Glomerular visceral epithelial cell (primary cell): Measurements from ENCODE around the gene ATP2A3.

Experiments
- DNase-seq: peaks from one replicate; pipeline ENCODE4 v3.0.0-alpha.2; 2016; ENCODE audit errors: extremely low spot score

Gene ATP2A3

DNA sequence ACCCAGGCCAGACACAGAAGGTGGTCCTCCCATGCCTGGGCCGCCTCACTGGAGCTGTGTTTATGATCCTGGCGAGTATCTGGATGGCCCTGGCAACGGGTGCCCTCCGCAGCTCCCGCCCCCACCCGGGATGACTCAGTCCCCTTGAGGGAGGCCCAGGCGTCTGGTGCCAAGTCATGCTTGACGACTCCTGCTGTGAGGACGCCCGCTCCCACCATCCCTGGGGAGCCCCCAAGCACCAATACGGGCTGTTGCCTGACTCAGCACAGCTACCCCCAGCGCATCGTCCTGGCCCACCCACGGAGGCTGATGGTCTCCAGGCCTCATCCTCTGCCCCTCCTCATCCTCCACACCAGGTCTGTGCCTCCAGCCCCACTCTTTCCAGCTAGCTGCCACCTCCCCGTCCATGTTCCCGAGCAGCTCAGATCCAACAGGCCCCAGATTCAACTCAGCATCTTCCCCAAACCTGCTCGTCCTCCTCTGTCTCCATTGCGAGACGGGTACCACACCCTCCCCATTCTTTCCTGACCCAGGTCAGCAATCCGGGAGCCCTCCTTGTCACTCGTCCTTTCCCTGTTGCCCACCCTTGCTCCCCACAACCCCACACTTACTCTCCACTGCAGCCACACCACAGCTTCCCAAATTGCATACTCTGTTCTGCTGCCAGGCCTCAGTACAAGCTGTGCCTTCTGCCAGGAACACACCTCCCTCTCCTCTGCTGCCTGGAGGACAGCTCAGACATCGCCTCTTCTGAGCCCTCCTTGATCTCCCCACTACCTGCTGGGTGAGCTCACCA, 74.0 kb downstream of the ATP2A3 start:
- peak; percentile 99 for DNase-seq

DNA sequence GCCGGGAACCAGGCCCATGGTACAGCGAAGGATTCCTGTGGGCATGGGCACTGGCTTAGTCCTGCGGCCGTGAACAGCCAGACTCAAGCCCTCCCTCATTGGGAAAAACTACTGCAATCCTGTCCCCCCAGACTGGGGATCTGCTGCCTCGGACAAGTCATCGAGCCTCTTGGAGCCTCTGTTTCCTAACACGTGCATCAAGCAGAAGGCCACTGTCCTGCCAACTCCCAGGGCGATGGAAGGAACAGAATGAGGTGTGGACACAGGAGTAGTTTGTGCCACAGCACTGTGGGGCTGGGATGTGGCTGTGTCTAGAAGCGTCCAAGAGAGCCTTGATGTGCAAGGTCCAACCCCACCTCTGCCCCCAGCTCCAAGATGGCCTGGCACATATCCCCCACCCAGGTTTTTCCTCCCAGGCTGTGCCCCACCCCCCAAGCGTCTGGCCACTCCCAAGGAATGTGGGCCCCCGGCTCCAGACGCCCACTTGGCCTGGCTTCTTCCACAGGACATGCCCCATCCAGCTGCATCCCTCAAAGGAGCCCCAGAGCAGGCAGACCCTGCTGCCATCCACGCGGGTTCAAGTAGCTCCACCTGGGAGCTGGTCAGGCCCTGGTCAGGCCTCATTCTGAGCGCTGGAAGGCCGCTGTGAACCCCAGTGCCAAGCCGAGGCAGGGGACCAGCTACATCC, 74.8 kb downstream of the ATP2A3 start:
- no peak for DNase-seq

- DNase-seq = peak; percentile 93
These were observed 75.7 kb downstream of the ATP2A3 start for GRCh38 chr17:3888343-3889171.

DNA sequence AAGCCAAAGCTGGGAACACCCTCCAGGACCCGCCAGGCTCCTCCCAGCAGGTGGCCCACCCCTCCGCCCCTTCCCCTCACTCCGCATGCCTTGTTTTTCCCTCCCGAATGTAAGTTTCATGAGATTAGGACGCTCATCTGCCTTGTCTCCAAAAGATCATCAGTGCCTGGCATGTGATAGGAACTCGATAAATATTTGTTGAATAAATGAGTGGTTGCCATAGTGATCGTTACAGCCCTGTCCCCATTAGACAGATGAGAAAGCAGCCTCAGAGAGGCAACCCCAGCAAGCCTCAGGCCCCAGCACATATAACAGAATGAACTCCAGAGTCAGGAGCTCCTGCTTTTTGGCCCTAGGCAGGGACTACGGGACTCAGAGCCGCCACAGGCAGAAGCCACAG, 76.4 kb downstream of the ATP2A3 start:
- no peak for DNase-seq

- no peak for DNase-seq
These were observed 76.8 kb downstream of the ATP2A3 start for GRCh38 chr17:3887394-3887793.

GRCh38 chr17:3886776-3887175, 77.5 kb downstream of the ATP2A3 start:
- no peak for DNase-seq

- DNase-seq = peak; percentile 50
These were observed 78.3 kb downstream of the ATP2A3 start for GRCh38 chr17:3885970-3886369.

DNA sequence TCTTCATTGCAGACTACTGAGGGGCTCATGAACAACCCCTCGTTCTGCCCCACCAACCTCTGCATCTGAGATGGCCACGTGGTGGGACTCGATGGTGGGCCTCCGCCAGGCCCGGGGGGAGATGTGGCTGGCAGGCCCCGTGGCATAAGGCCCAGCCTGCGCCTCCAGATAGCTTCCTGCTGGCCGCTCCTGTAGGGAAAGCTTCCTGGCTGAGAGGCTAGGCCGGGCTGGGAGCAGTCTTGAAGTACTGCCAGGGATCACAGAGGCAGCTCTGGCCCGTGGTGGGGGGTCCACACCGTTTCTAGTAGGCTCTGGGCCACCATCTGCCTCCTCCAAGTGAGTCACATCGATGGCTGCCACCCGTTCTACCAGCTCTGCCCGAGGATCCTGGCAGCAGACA, 79.0 kb downstream of the ATP2A3 start:
- DNase-seq = no peak

DNA sequence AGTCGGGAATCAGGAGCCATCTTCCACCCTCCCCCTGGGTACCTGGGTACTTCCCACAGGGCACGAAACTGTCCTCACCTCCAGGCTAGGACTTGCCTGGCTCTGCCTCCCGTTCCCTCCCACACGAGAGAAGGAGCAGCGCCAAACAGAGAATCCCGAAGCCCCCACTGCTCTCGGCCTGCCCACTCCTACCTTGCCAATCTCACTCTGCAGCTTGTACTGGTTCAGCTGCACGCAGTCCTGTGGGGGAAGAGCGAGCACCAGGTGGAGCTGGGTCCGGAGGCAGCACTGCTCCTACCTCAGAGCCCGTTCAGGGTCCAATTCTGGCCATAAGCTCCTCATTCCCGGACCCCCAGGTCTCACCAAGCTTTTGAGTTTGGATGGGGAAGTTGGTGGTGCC, 80.0 kb downstream of the ATP2A3 start:
- DNase-seq = no peak

- DNase-seq = no peak
These were observed 82.0 kb downstream of the ATP2A3 start for GRCh38 chr17:3882276-3882675.

GRCh38 chr17:3880983-3881382, 83.3 kb downstream of the ATP2A3 start:
- DNase-seq = no peak

DNA sequence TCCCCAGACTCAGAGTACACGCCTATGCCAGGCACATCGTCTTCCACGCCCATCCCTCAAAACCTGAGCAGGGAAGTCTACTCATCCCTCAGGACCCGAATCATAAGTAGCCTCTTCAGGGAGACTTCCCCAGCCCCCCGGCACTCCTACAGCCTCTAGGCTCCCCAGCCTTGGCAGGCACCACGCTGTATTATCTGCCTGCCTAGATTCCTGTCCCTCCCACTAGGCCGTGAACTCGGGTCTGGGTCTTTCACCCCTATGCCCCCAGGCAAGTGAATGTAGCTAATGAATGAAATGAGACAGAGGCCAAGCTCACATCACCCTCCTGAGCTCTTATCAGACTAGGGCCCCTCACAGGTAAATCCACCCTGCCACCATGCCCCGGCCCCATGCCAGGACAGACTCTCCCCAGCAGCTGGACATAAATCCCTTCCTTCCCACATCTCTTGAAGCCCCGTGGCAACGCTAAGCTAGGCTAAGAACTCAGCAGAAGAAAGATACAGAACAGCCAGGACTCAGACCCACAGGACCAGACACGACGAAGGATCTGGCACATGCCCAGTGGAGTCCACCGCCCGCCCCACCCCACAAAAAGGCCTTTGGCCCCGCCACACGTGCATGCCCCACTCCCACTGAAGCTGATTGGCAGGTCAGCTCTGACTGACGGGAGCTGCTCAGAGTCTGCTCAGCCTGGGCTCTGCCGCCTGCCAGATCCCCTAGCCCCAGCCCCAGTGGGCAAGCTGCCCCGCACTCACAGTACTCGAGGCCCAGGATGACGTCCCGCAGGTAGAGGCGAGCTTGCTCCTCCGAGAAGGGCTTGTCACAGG, 84.4 kb downstream of the ATP2A3 start:
- DNase-seq = no peak

- DNase-seq = peak; percentile 41
These were observed 85.1 kb downstream of the ATP2A3 start for GRCh38 chr17:3879186-3879585.

DNA sequence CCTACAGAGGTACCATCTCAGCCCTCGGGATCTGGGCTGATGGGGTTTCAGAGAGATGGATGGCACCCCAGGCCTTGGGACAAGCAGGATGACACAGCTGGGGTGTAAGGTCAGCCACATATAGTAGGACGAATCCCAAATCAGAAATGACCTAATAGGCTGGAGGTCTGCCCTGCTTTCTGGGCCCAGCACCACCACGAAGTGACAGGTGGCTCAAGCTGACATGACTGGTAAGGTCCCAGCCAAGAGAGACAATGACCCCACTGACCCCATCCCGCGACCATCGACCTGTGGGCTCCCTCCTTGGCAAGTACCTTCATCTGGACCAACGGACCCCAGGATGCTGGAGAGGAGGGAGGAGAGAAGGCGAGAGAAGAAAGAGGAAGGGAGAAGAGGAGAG, 87.0 kb downstream of the ATP2A3 start:
- no peak for DNase-seq

GRCh38 chr17:3875317-3875716, 88.9 kb downstream of the ATP2A3 start:
- DNase-seq = no peak
